ENCODE results near the gene HCFC1. TPM values are rescaled to one million over a fixed set of nuclear protein-coding genes. Genes with fewer than 3 reads are reported as not detected.

Gene HCFC1
- total and polyA plus RNA-seq, 9 of the 15 experiments (the other 6 are each of a cell fraction or from before 2014, with no cell fraction given): 2.8 to 133 (median 17.1) TPM

- BruUV-seq (replicated peaks): no TSS peak
- CTCF ChIA-PET (ENCODE audit: low intra/inter-chr PET ratio): no interaction called here
- peaks cover 13 to 37% of the 10 kb centered on the region in 2 experiments for H3K4me1 ChIP-seq (replicated peaks in 1 of 2; ENCODE audit: control insufficient read depth in 2 of 2, insufficient read depth in 2 of 2, low read length in 2 of 2)
- FAIRE-seq (no peak), ATAC-seq (no peak), DNase-seq (ENCODE audit: extremely low read depth in 1 of 4, low spot score in 3 of 4) (no peak)
- WGBS (ENCODE audit: insufficient coverage, low coverage, missing lambda C conversion rate): 81% methylated on average over 11 of the region's 12 CpGs
- peak overlapping the region in 1 of 2 experiments; percentile 71; a peak in 2 of 4 replicates for H3K9ac ChIP-seq (ENCODE audit: insufficient read depth in 1 of 2, low read depth in 2 of 2, low read length in 2 of 2)
- no peaks in the 10 kb centered on the region for H4K20me1 ChIP-seq (replicated peaks; ENCODE audit: control insufficient read depth, insufficient read depth, low read length)
- H3K4me2 ChIP-seq (ENCODE audit: insufficient read depth, low read length): no peak overlapping the region
- no peak overlapping the region for H3K4me3 ChIP-seq
- intact Hi-C loops (cut with micrococcal nuclease): no loop called here
- H3K9me1 ChIP-seq (ENCODE audit: control insufficient read depth, insufficient read depth, low read length): peaks cover 3% of the 10 kb centered on the region
- POLR2A ChIA-PET: interaction anchor here (0.7 kb wide), 1 partner anchor 98 kb away, joined by 3 read pairs; no protein-coding TSS in a partner anchor
- no peaks in the 10 kb centered on the region for H3K27me3 ChIP-seq (ENCODE audit: control insufficient read depth in 2 of 2, insufficient read depth in 2 of 2, low read length in 2 of 2)
- H3K9me3 ChIP-seq (replicated peaks; ENCODE audit: control insufficient read depth, insufficient read depth, low read depth, low read length): no peaks in the 10 kb centered on the region
- H2AFZ ChIP-seq (ENCODE audit: low read depth, low read length): no peak overlapping the region
- in situ Hi-C loops (cut with MboI): no loop called here
- no peaks in the 10 kb centered on the region for H3K79me2 ChIP-seq (ENCODE audit: control insufficient read depth, insufficient read depth, low read length)
- H3K36me3 ChIP-seq (ENCODE audit: control insufficient read depth, insufficient read depth, low read length): no peaks in the 10 kb centered on the region
- no peak overlapping the region for H3K27ac ChIP-seq (ENCODE audit: extremely low read depth, low read depth, low read length)
- no peak for TF ChIP-seq ZNF668 (CRISPR knock-in tag; IDR thresholded peaks at IDR 0.05)
- no peak for TF ChIP-seq PTBP1 (IDR thresholded peaks at IDR 0.05; ENCODE audit: low read depth, low read length)
- TF ChIP-seq MAFK (IDR thresholded peaks at IDR 0.05; ENCODE audit: low read length): peak; percentile 61
- no peak for TF ChIP-seq IRF1 (CRISPR knock-in tag; IDR thresholded peaks at IDR 0.05; ENCODE audit: borderline replicate concordance)
- no peak for TF ChIP-seq NFE2L1 (tag; IDR thresholded peaks at IDR 0.05; ENCODE audit: borderline replicate concordance, low read depth)
- TF ChIP-seq HOMEZ (CRISPR knock-in tag; IDR thresholded peaks at IDR 0.05): no peak
- peak; percentile 73 for TF ChIP-seq ZNF316 (IDR thresholded peaks at IDR 0.05)
- TF ChIP-seq MAFG (tag; conservative IDR thresholded peaks at IDR 0.05): peak; percentile 40; the same call in 1 of the 2 replicates
- no peak for TF ChIP-seq TCF3 (CRISPR knock-in tag; IDR thresholded peaks at IDR 0.05)
- no peak for TF ChIP-seq ZNF165 (CRISPR knock-in tag; IDR thresholded peaks at IDR 0.05; ENCODE audit: borderline replicate concordance)
- TF ChIP-seq ZBTB2 (IDR thresholded peaks at IDR 0.05): no peak
- TF ChIP-seq, protein P1, sequence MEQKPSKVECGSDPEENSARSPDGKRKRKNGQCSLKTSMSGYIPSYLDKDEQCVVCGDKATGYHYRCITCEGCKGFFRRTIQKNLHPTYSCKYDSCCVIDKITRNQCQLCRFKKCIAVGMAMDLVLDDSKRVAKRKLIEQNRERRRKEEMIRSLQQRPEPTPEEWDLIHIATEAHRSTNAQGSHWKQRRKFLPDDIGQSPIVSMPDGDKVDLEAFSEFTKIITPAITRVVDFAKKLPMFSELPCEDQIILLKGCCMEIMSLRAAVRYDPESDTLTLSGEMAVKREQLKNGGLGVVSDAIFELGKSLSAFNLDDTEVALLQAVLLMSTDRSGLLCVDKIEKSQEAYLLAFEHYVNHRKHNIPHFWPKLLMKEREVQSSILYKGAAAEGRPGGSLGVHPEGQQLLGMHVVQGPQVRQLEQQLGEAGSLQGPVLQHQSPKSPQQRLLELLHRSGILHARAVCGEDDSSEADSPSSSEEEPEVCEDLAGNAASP (IDR thresholded peaks at IDR 0.05): no peak
- no peak for TF ChIP-seq ZNF431 (CRISPR knock-in tag; IDR thresholded peaks at IDR 0.05)
- no peak for TF ChIP-seq SOX6 (IDR thresholded peaks at IDR 0.05)
- peak; percentile 42; the same call in 1 of the 2 replicates for TF ChIP-seq C11orf30 (IDR thresholded peaks at IDR 0.05; ENCODE audit: low read depth)
- no peak for TF ChIP-seq ZNF518B (CRISPR knock-in tag; IDR thresholded peaks at IDR 0.05)
Measured at GRCh38 chrX:153988493-153988892, 16.9 kb upstream of the HCFC1 start.
